Left renal cortex interstitium (tissue), 4 donors: ENCODE data around the gene RNF214. TPM values are rescaled to one million over a fixed set of nuclear protein-coding genes. Genes with fewer than 3 reads are reported as not detected.
"Not testable (repeated sequence)": the region's sequence is repeated elsewhere in the genome, so short reads cannot be mapped to it uniquely, and the experiment has no call there.

Experiments
- DNase-seq, 4 donors: peaks; one replicate each; pipeline ENCODE4 v3.0.0-alpha.2; 2013; ENCODE audit warnings: low read depth in 4 of 4, low spot score in 2 of 4, missing footprints in 1 of 4
- polyA plus RNA-seq, 4 donors: library from polyadenylated mRNA; unstranded; fragments of 120-200 nt; gene quantifications; one replicate each; pipeline ENCODE4 v1.2.1, GENCODE V29; 2013; ENCODE audit not compliant: insufficient read length in 4 of 4

The RNF214 gene
- 10 to 100 TPM; 24.5 to 36.7 (median 32.9) TPM for polyA plus RNA-seq

DNA sequence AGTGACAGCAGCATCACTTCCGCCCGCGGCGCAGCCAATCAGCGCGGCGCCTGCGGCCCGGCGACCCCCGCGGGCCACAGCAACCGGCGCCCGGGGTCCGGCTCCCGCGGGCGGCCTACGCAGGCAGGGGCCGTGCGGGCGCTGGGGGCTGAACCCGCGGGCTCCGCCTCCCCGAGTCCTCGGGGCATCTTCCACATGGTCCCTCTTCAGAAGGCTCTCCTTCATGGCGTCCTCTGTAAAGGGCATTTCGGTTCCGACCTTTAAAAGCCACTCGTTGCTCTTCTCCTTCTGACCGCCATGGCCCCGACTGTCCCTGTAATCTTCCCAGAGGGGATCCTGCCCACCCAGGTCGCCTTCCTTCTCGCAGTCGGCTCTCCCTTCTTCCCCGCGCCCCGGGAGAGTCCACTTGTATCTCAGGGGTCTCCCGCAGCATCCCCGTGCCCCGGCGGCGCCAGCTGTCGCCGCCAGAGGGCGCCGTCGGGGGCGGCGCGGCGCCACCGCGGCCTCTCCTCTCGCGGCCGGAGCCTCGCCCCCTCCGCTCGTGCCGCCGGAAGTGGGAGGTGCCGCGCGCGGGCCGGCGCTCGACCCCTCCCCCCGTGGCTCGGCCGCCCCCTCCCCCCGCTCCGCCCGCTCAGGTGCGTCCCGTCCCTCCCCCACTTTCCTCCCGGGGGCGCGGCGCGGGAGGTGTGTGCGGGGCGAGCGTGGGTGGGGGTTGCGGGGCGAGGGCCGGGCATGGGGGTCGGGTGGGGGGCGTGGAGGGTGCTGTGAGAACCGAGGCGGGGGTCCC lies at the start of gene RNF214:
Gene RNF214 (plus strand): TSS at position 580 of the 787 bp plus-strand sequence. CDS start 1,602 bp downstream, outside the sequence.
- DNase-seq = peak; percentile 70 to 81 (median 76)

DNA sequence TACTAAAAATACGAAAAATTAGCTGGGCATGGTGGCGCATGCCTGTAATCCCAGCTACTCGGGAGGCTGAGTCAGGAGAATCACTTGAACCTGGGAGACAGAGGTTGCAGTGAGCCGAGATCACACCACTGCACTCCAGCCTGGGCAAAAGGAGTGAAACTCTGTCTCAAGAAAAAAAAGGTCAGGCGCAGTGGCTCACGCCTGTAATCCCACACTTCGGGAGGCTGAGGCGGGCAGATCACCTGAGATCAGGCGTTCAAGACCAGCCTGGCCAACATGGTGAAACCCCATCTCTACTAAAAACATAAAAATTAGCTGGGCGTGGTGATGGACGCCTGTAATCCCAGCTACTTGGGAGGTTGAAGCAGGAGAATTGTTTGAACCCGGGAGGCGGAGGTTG lies 49.3 kb upstream of the RNF214 start:
- DNase-seq = not testable (repeated sequence)

DNA sequence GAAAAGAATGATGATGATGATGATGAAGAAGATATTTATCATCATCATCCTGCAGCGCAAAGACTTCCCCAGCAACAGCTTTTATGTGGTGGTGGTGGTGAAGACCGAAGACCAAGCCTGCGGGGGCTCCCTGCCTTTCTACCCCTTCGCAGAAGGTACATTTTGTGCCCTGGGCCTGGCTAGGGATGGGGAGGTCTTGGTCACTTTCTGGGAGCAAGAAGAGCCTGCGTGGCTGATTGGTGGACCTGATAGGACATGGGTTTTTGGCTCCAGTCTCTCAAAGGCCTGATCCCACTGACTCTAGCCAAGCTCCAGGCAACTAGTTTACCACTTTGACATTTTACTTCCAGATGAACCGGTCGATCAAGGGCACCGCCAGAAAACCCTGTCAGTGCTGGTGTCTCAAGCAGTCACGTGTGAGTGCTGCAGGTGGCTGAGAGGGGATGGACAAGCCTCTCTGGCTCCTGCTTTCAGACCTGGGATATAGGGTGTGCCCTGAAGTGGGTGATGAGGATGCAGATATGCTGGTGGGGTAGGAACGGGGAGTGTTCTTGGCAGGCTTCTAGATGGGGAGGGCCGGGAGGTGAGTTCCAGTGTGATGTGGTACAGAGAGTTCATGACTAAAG lies 48.6 kb upstream of the RNF214 start:
- DNase-seq = no peak

DNA sequence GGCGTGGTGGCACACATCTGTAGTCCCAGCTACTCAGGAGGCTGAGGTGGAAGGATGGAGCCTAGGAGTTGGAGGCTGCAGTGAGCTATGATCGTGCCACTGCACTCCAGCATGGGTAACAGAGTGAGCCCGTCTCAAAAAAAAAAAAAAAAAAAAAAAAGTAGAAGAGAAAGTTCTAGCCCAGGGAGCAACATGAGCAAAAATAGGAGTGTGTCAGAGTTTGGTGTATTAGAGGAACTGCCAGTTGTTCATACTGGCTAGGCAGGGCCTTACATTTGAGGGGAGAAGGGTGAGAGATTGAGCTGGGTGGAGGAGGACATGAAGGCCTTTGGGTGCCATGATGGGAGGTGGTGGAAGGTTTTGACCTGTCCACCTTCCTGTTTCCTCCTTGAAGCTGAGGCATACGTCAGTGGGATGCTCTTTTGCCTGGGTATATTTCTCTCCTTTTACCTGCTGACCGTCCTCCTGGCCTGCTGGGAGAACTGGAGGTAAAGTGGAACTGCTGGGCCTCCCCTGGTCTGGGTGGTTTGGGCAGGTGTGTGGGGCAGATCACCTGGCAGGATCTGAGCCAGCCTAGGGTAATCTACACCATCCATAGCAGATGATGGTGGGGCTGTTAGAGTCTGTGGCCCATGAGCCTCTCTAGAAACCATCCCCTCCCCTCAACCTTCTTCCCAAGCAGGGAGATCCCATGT lies 46.6 kb upstream of the RNF214 start:
- DNase-seq = no peak

DNA sequence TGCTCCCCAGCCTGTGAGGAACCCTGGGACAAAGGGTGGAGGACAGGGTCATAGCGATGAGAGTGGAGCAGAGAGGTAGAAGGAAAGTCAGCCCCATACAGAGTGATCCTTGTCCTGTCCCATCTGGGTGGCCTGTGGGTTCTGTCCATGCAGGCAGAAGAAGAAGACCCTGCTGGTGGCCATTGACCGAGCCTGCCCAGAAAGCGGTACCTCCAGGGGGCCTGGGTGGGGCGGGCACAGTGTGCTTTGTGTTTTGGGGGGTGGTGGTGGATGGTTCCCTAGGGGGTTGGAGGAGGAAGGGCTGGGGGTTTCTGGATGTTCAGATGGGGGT lies 46.1 kb upstream of the RNF214 start:
- no peak for DNase-seq

DNA sequence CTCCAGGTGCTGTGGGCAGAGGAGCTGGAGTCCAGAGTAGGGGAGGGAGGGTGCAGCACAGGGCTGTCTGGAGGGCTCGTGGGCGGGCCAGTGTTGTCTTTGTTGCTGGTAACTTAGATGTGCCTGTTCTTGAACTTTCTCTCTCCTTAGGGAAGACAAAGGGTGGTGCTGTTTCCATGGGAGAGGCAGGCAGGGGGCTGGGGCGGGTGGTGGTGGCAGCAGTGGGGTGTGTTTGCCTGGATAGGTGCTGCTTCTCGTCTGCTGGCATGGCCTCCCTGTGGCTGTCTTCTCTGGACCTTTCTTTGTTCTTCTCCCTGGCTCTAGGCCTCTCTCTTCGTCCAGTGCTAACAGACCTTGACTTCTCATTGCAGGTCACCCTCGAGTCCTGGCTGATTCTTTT lies 45.5 kb upstream of the RNF214 start:
- DNase-seq = no peak

DNA sequence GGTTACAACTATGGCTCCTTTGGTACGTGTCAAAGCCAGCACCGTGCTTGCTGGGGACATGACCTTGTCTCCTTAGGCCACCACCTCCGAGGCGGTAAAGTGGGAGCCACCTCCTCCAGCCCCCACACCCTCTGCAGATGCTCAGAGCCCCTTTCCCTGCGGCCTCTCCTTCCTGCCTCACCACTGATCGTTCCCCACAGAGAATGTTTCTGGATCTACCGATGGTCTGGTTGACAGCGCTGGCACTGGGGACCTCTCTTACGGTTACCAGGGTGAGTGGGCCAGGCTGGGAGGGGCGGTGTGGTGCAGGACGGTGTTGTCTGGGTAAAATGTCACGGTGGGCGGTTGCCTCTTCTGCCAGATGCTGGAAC lies 45.1 kb upstream of the RNF214 start:
- DNase-seq = no peak

DNA sequence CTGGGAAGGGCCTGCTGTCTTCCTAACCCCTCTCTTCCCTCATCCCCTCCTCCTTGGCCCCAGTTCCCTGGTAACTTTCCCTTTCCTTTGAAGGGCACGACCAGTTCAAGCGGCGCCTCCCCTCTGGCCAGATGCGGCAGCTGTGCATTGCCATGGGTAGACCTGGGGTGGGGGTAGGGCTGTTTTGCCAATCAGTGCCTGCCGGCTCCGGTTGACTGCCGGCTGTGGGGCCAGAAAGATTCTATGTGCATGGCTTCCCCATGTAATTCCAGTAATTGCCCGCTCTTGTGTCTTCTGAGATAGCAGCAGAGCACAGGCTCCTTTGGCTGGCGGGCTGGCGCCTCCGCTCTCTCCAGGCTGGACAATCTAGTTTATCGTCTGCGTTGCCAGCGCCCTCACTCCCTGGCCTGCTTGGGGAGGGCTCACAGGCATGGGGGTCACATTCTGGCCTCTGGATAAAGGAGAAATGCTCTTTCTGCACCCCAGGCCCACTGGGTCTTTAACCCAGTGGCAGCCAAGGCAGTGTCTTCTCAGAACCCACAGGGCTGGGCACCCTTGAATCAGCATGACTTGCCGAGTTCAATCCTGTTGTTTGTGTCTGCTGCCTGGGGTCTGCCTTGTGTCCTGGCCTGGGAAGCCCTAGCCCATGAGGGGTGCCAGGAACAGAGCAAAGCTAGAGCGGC lies 44.5 kb upstream of the RNF214 start:
- no peak for DNase-seq

DNA sequence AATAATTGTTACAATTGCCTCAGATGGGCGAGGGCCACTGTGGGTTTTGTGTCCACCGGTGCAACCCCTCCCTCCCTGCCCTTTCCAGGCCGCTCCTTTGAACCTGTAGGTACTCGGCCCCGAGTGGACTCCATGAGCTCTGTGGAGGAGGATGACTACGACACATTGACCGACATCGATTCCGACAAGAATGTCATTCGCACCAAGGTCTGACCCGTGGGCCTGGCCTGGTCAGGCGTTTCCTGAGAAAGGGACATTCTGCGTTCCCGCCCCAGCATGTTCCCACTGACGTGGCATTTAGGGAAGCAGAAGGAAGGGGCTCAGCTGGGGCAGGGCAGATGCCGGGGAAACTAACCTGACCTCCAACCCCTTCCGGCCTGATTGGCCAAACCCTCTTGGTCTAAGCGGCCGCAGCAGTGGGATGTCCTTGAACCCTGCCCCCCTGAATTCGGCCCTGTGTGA lies 43.8 kb upstream of the RNF214 start:
- DNase-seq = no peak

DNA sequence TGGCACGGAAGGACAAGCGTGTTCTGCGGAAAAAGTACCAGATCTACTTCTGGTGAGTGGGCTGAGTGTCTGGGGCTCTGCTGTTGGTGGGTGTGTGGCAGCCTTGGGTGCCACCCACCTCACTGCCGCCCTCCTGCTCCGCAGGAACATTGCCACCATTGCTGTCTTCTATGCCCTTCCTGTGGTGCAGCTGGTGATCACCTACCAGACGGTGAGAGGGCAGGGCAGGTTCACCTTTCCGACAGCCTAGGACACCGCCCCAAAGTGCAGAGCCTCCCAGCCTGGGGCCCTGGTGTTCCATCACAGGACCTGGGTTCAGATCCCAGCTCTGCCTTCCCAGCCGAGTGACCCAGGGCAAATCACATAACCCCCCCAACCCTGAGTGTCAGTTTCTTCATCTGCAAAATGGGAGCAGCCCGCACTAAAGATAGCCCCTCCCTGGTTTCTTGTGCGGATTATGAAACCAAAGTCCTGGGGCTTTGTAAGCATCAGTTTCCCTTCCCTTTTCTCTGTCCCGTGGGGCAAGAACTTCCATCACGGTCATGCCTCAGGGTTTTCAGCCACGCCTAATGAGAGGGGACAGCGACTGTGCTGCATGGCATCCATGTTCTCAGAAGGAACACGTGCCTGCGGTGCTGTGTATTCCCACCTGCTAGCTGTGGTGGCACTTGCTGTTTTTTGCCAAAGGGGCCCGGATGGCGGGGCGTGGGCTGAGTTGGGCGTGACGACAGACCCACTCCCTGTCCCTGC lies 43.1 kb upstream of the RNF214 start:
- DNase-seq = no peak

DNA sequence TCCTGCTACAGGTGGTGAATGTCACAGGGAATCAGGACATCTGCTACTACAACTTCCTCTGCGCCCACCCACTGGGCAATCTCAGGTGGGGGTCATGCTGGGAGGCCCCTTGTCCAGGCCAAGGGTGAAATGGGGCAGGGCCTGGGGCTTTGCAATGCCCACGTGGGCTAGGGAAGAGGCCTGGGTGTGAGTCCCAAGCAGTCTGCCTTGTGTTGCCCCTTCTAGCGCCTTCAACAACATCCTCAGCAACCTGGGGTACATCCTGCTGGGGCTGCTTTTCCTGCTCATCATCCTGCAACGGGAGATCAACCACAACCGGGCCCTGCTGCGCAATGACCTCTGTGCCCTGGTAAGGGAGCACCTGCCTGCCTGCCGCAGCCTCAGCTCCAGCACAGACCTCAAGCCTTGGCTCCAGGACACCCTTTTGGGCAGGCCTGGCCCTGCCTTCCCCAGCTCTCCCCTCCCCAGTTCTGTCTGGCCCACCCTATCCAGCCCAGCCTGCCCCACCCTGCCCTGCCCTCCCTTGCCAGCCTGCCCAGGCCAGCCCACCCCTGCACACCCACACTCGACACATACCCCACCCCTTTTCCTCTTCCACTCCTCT lies 42.4 kb upstream of the RNF214 start:
- no peak for DNase-seq

DNA sequence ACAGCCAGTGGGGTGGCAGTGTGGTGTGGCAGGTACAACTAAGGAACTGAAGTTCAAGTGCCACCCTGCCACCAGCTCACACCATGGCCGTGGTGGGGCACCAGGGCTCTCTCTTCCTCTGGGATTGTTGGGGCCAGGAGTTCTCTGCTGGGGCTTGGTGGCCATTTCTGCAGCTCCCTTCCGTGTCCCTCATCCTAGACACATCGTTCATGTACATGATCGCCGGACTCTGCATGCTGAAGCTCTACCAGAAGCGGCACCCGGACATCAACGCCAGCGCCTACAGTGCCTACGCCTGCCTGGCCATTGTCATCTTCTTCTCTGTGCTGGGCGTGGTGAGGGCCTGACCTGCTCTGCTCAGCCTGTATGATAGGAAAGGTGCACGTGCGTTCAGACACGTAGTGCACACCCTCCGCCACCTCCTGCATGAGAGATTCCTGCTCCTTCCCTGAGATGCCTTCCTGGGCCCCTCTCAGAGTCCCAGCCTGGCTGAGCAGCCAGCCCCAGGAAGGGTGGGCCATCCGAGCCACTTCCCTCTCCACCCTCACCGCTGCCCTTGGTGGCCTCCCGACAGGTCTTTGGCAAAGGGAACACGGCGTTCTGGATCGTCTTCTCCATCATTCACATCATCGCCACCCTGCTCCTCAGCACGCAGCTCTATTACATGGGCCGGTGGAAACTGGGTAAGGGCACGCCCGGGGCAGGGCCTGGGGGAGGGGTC lies 40.6 kb upstream of the RNF214 start:
- DNase-seq = no peak

DNA sequence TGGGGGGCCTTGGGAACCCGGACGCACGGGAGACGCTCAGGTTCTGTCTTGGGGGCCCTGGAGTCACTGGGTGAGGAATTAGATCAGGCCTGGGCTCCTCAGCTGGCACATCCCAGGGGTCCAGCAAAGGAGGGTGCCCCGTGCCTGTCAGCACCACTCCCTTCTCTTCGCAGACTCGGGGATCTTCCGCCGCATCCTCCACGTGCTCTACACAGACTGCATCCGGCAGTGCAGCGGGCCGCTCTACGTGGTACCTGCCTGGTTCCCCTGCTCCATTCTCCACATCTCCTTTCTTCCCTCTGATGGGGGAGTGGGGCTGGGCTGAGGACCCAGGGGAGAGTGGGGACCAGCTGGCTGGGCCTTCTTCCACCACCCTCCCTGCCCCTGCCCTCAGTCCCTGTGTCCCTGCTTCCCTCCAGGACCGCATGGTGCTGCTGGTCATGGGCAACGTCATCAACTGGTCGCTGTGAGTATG lies 40.0 kb upstream of the RNF214 start:
- no peak for DNase-seq

DNA sequence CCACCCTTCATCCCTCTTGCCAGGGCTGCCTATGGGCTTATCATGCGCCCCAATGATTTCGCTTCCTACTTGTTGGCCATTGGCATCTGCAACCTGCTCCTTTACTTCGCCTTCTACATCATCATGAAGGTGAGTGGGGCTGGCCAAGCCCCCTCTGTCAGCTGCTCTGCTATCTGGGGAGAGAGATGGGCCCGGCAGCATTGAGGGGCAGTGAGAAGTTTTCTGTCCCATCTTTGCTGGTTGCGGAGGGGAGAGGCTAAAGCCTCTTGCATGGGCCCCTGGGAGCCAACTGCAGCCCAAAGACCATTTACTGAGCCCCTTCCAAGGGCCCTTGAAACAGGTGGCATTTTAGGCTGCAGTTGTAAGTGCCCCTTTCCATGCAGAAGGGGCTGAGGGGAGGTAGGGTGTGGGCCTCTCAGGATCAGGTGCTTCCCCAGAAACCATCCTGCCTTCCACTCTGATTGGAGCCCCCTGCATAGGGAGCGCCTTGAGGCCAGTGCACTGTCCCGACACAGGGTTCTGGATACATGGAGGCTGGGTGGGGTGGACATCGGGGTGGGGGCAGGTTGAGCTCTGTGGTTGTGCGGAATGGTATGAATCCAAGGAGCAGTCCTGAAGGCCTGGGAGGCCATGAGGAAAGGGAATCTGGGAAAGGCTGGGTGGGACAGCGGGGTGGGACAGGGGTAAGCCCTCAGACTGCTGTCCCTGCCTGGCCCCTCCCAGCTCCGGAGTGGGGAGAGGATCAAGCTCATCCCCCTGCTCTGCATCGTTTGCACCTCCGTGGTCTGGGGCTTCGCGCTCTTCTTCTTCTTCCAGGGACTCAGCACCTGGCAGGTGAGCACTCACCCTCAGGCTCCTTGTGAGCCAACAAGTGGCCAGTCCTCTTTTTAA lies 39.1 kb upstream of the RNF214 start:
- DNase-seq = no peak

DNA sequence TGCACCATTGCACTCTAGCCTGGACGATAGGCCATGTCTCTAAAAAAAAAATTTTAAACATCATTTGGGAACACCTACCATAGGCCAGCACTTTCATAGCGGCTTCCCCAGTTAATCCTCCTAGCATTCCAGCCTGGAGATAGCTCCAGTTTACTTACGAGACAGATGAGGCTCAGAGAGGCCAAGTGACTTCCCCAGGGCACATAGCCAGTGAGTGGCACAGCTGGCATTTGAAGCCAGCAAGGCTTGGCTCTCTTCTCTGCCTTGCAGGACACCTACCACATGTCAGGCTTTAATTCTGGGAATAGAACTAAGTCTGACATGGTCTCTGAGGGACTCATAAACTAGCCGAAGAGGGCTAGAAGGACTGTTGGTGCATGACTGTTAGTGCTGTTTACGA lies 38.2 kb upstream of the RNF214 start:
- no peak for DNase-seq

DNA sequence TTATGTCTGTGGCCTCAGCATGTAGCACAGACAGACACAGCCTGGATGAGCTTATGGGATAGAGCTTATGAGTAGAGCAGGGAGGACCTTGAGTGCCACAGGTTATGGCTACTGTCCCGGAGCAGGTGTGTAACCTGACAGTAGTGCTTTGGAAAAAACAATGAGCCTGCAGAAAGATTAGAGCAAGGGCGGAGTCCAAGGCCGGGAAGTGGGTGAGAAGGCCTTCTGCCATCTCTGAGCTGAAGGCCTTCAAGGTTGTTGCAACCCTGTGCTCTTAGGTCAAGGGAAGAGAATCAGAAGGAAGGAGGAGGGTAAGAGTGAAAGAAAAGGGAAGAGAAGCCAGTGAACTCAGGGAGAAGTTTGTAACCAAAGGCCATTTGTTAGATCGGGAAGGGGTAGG lies 37.2 kb upstream of the RNF214 start:
- no peak for DNase-seq

DNA sequence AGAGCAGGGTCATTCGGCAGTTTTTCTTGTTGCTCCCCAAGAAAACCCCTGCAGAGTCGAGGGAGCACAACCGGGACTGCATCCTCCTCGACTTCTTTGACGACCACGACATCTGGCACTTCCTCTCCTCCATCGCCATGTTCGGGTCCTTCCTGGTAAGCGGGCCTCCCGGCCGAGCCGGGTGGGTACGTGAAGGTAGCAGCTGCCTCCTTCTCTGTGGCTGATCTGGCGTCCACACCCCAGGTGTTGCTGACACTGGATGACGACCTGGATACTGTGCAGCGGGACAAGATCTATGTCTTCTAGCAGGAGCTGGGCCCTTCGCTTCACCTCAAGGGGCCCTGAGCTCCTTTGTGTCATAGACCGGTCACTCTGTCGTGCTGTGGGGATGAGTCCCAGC lies 36.7 kb upstream of the RNF214 start:
- no peak for DNase-seq

DNA sequence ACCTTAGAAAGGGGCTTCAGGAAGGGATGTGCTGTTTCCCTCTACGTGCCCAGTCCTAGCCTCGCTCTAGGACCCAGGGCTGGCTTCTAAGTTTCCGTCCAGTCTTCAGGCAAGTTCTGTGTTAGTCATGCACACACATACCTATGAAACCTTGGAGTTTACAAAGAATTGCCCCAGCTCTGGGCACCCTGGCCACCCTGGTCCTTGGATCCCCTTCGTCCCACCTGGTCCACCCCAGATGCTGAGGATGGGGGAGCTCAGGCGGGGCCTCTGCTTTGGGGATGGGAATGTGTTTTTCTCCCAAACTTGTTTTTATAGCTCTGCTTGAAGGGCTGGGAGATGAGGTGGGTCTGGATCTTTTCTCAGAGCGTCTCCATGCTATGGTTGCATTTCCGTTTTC lies 35.5 kb upstream of the RNF214 start:
- DNase-seq = no peak
